Measurements from ENCODE around the gene GCHFR.

GCHFR gene

GRCh38 chr15:40815042-40815698 lies 51.3 kb downstream of the GCHFR start:
- no peak for DNase-seq

All from activated CD4-positive, alpha-beta T cell treated with anti-CD3 and anti-CD28 coated beads, Interleukin-2, amount 50 U/mL, for 16 hours (primary cell).